OCI-LY3 (cell line): Measurements from ENCODE around the gene PSME4.

ENCODE experiments used
- H2AFZ ChIP-seq: fragments of 200-600, 300-600 bp; shearing (Covaris generic); 2 replicates; pipeline ENCODE4 v1.6.0; 2014; ENCODE audit warnings: antibody characterized with exemption, low read depth, low read length
- H3K27ac ChIP-seq: fragments of 200-600, 300-600 bp; sonication (generic); 2 replicates; pipeline ENCODE4 v1.5.1; 2014; ENCODE audit warnings: mild to moderate bottlenecking, low read length, moderate library complexity, mixed read lengths
- H3K27me3 ChIP-seq: fragments of 200-600, 300-600 bp; sonication (generic); 2 replicates; pipeline ENCODE4 v1.6.1; 2014; ENCODE audit warnings: low read depth, low read length, mixed read lengths
- H3K36me3 ChIP-seq: fragments of 200-600, 300-600 bp; sonication (generic); replicated peaks from 2 replicates; pipeline ENCODE3; 2014; ENCODE audit warnings: low read depth, low read length, mixed read lengths
- H3K4me1 ChIP-seq: fragments of 300-600, 200-600 bp; sonication (generic); 2 replicates; pipeline ENCODE4 v1.6.1; 2014; ENCODE audit warnings: low read length, mixed read lengths
- H3K4me2 ChIP-seq: fragments of 200-600, 300-600 bp; sonication (generic); 2 replicates; pipeline ENCODE4 v1.6.1; 2014; ENCODE audit warnings: low read length, mixed read lengths
- H3K4me3 ChIP-seq: fragments of 300-600, 200-600 bp; sonication (generic); 2 replicates; pipeline ENCODE4 v1.5.1; 2014; ENCODE audit warnings: antibody characterized with exemption, mild to moderate bottlenecking, low read length, moderate library complexity
- H3K79me2 ChIP-seq: fragments of 300-600, 200-600 bp; shearing (Covaris generic); 2 replicates; pipeline ENCODE4 v1.6.1; 2014; ENCODE audit warnings: mild to moderate bottlenecking, low read length, mixed read lengths
- H3K9ac ChIP-seq: fragments of 300-600, 200-600 bp; shearing (Covaris generic); 2 replicates; pipeline ENCODE4 v1.6.0; 2014; ENCODE audit warnings: mild to moderate bottlenecking, low read length, moderate library complexity
- H3K9me3 ChIP-seq: fragments of 200-600, 300-600 bp; shearing (Covaris generic); 2 replicates; pipeline ENCODE4 v1.6.1; 2014; ENCODE audit warnings: low read length, mixed read lengths; ENCODE audit not compliant: insufficient read depth
- H4K20me1 ChIP-seq: fragments of 200-600, 300-600 bp; sonication (generic); 2 replicates; pipeline ENCODE4 v1.6.1; 2016; ENCODE audit warnings: low read length, mixed read lengths; ENCODE audit not compliant: insufficient read depth
- EZH2phosphoT487 ChIP-seq: fragments of 200-600 bp; shearing (Covaris generic); IDR thresholded peaks from 2 replicates; pipeline ENCODE4 v1.6.1; 2018; ENCODE audit warnings: antibody characterized with exemption, mixed run types, low read depth
- TF ChIP-seq, protein P1 (sequence below): fragments of 200-600, 300-600 bp; sonication (generic); IDR thresholded peaks from 2 replicates; pipeline ENCODE4 v1.5.1; 2014; ENCODE audit warnings: antibody characterized with exemption, low read length, low read depth

Gene PSME4

DNA sequence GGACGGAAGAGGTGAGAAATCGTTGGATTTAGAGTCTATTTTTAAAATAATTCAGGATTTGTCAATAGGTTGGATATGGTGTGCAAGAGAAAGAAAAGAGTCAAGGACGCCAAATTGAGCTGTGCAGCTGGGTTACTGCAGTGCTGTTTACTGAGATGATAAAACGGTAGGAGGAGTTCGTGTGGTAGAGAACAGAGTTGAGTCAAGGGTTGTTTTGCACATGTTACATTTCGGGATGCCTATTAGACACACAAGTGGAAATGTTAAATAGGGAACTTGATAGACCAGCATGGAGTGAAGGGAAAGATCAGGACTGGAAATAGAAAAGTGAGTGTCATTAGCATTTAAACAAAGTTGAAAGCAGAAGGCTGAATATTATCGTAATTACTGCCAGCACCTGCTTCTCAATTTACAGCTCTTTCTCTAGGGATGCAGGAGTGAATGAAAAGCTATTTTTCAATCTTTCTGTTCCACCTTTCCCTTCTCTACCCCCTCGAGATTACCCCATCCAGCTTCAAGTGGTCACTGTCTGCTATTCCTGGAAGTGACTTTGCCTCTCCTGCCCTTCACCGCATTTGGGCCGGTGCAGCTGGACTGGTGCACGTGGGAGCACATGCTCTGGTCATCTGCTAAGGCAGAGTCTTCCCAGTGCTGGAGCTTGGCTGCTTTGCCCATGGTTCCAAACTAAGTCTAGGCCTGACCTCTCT, 141.4 kb downstream of the PSME4 start:
- Histone ChIP-seq H3K9me3 (no peaks in the 10 kb centered on the region), H3K9ac (no peak overlapping the region), H3K4me1 (no peaks in the 10 kb centered on the region)

DNA sequence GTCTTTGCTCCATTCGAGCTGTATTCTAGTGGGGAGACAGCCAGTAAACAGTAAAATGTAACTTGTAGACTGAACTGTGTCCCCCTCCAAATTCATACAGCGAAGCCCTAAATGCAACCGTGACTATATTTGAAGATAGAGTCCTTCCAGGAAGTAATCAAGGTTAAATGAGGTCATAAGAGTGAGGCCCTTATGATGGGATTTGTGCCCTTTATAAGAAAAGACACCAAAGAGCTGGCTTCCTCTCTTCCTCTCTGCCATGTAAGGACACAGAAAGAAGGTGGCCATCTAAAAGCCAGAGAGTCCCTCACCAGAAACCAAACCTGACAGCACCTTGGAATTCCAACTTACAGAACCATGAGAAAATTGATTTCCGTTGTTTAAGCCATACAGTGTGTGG, 142.5 kb downstream of the PSME4 start:
- Histone ChIP-seq H3K27me3 (no peaks in the 10 kb centered on the region), H3K4me3 (no peak overlapping the region), H3K36me3 (no peaks in the 10 kb centered on the region), H3K27ac (no peak overlapping the region), H3K9ac (no peak overlapping the region), H3K4me1 (no peaks in the 10 kb centered on the region), H3K9me3 (no peaks in the 10 kb centered on the region), H4K20me1 (no peaks in the 10 kb centered on the region), H2AFZ (no peak overlapping the region), H3K79me2 (no peaks in the 10 kb centered on the region), H3K4me2 (no peak overlapping the region)
- no peak for TF ChIP-seq EZH2phosphoT487
- TF ChIP-seq, protein P1, sequence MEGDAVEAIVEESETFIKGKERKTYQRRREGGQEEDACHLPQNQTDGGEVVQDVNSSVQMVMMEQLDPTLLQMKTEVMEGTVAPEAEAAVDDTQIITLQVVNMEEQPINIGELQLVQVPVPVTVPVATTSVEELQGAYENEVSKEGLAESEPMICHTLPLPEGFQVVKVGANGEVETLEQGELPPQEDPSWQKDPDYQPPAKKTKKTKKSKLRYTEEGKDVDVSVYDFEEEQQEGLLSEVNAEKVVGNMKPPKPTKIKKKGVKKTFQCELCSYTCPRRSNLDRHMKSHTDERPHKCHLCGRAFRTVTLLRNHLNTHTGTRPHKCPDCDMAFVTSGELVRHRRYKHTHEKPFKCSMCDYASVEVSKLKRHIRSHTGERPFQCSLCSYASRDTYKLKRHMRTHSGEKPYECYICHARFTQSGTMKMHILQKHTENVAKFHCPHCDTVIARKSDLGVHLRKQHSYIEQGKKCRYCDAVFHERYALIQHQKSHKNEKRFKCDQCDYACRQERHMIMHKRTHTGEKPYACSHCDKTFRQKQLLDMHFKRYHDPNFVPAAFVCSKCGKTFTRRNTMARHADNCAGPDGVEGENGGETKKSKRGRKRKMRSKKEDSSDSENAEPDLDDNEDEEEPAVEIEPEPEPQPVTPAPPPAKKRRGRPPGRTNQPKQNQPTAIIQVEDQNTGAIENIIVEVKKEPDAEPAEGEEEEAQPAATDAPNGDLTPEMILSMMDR, result no peak

More for the DNA sequence above, 141.4 kb downstream of the PSME4 start:
- no peaks in the 10 kb centered on the region for H3K36me3 ChIP-seq
- no peak overlapping the region for H2AFZ ChIP-seq
- H3K27me3 ChIP-seq, result no peaks in the 10 kb centered on the region
- no peak for TF ChIP-seq EZH2phosphoT487
- TF ChIP-seq, protein P1, result no peak
- no peaks in the 10 kb centered on the region for H4K20me1 ChIP-seq
- no peak overlapping the region for H3K4me3 ChIP-seq
- no peaks in the 10 kb centered on the region for H3K79me2 ChIP-seq
- H3K4me2 ChIP-seq, result no peak overlapping the region
- H3K27ac ChIP-seq, result no peak overlapping the region

DNA sequence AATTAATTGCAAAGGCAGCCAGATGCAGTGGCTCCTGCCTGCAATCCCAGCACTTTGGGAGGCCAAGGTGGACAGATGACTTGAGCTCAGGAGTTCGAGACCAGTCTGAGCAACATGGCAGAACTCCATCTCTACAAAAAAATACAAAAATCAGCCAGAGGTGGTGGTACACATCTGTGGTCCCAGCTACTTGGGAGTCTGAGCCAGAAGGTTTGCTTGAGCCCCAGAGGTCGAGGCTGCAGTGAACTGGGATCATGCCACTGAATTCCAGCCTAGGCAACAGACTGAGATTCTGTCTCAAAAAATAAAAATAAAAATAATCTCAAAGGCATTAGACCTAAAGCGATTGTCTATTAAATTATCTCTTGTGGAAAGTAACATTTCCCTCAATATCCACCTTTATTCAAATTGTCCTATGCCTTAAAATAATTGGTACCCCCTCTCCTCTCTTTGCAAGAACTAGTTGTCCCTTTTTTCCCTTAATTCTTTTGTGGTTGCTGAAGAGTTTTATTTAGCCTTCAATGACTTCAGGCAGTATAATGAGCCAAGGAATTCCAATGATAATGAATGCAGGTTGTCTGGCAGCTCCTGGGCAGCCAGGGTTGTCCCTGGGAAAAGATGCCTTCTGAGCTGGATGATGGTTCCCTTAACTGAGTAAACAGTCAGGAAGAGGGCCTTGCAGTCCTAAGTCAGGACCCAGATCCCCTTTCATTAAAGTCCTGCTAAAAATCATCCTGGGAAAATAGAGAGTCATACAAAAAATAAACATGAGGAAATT, 143.2 kb downstream of the PSME4 start:
- Histone ChIP-seq H3K36me3 (no peaks in the 10 kb centered on the region), H2AFZ (no peak overlapping the region), H3K27ac (no peak overlapping the region), H4K20me1 (no peaks in the 10 kb centered on the region), H3K27me3 (no peaks in the 10 kb centered on the region), H3K4me2 (no peak overlapping the region), H3K4me1 (no peaks in the 10 kb centered on the region), H3K4me3 (no peak overlapping the region), H3K79me2 (no peaks in the 10 kb centered on the region), H3K9ac (no peak overlapping the region), H3K9me3 (no peaks in the 10 kb centered on the region)
- TF ChIP-seq, protein P1, result no peak
- no peak for TF ChIP-seq EZH2phosphoT487

DNA sequence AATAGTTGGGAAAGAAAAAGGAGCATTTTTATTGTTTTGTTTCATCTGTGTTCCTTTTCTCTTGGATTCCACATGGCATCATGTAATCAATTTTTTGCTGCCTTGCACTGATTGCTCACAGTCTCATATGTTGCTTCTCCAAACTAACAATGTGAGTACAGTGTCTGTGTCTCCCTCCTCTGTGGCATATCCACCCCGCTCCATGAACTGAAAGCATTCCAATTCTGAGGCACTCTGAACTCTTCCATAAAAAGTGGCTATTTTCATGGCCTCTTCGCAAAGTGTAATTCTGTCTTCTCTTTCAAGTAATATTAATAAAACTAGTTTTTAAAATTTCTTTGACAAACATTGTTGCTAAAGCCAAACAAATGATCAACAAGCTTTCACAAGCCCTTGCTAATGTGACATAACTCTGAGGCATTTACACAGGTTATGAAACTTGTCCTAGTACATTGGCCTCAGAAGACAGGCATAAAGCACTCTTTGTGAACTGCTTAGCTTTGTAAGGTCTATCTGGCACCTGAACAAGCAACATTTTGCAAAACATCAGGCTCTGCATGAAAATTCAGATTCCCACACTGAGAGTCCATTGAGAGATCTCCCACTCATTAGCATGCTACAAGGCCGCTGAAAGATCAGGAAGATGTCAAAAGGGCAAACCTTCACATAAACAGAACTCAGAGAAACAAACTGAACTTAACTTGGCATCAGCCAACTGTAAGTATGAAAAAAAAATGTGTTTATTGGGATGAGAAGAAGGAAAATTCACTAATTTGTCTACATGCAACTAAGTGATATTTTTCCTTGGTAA, 144.0 kb downstream of the PSME4 start:
- no peaks in the 10 kb centered on the region for H3K4me1 ChIP-seq
- H3K27me3 ChIP-seq, result no peaks in the 10 kb centered on the region
- no peaks in the 10 kb centered on the region for H3K36me3 ChIP-seq
- H3K4me3 ChIP-seq, result no peak overlapping the region
- H4K20me1 ChIP-seq, result no peaks in the 10 kb centered on the region
- TF ChIP-seq EZH2phosphoT487, result no peak
- H3K4me2 ChIP-seq, result no peak overlapping the region
- H2AFZ ChIP-seq, result no peak overlapping the region
- H3K9me3 ChIP-seq, result no peaks in the 10 kb centered on the region
- no peak overlapping the region for H3K27ac ChIP-seq
- H3K9ac ChIP-seq, result no peak overlapping the region
- no peaks in the 10 kb centered on the region for H3K79me2 ChIP-seq
